ENCODE measurements around the gene VAV3. TPM values are rescaled to one million over a fixed set of nuclear protein-coding genes. Genes with fewer than 3 reads are reported as not detected.

The VAV3 gene
- total and polyA plus RNA-seq, 2 of the 13 experiments (the other 11 are each of a cell fraction or from before 2014, with no cell fraction given), result 15.9 to 29.8 TPM

DNA sequence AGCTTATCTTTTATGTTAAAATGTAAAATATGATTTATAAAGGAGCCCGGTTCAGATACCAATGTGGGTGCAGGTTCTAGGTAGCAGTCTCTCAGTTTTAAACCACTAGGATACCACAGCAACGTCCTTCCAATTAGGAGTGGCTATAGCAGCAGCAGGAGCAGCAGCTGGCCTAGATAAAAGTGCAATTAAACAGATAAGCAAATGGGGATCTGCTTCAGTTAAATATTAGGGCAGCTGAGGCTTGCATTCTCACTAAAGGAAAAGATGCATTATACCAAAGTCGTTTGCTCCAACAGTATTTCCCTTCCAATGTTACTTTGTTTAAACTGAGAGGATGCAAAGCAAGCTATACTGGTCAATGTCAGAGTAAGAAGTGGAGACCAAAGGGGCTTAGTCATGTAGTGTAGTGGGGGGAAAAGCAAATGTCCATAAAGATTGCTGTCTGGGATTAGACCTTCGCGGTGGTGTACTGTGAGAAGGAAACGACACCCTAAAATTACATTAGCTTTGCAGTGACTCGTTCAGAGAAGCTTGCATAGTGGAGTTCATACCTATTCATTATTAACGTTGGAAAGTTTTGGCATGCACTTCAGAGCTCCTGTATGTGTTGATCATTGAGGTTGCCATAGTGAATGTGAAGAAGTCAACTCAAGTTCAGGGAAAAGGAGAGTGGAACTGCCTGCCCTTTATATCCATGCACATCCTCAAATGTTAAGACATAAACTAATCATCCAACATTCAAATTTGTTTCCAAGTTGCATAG lies 272.2 kb downstream of the VAV3 start:
- in situ Hi-C loops (cut with HindIII; ENCODE audit: extremely low pct_ligation_motif_present, low pct_unique_long_range_greater_than_20kb) (no loop called here), intact Hi-C loops (cut with micrococcal nuclease; ENCODE audit: unreplicated experiment) (no loop called here)
- ATAC-seq (no peak), FAIRE-seq (no peak), DNase-seq (ENCODE audit: low spot score) (no peak)
- ChIA-PET CTCF (ENCODE audit: low intra/inter-chr PET ratio, low total read pairs) (no interaction called here), POLR2A (no interaction called here)
- H3K9me3 ChIP-seq (ENCODE audit: low read length), result no peaks in the 10 kb centered on the region
- peaks cover 34% of the 10 kb centered on the region for H3K4me1 ChIP-seq (ENCODE audit: insufficient read depth, low read length)
- no peaks in the 10 kb centered on the region for H4K20me1 ChIP-seq (ENCODE audit: insufficient read depth, low read length)
- WGBS (ENCODE audit: low lambda C conversion rate), result 87% methylated on average over 8 of the region's 8 CpGs
- no TSS peak for BruUV-seq (replicated peaks)
- no peaks in the 10 kb centered on the region for H3K27me3 ChIP-seq (ENCODE audit: control insufficient read depth in 1 of 2, insufficient read depth in 2 of 2, low read length in 2 of 2)
- no peak overlapping the region for H3K9ac ChIP-seq (ENCODE audit: insufficient read depth, low read depth, low read length)
- H2AFZ ChIP-seq (ENCODE audit: low read length), result no peak overlapping the region
- no peak overlapping the region for H3K4me2 ChIP-seq (ENCODE audit: low read depth, low read length)
- H3K27ac ChIP-seq (ENCODE audit: extremely low read length, insufficient read depth, low read length), result no peak overlapping the region
- H3K4me3 ChIP-seq (replicated peaks in 1 of 3; ENCODE audit: insufficient read depth in 1 of 3, low read depth in 2 of 3, low read length in 3 of 3), result no peak overlapping the region
- H3K36me3 ChIP-seq (replicated peaks in 1 of 2; ENCODE audit: control insufficient read depth in 1 of 2, insufficient read depth in 2 of 2, low read length in 2 of 2), result no peaks in the 10 kb centered on the region
- peaks cover 6% of the 10 kb centered on the region for H3K79me2 ChIP-seq (ENCODE audit: insufficient read depth, low read length)
- TF ChIP-seq ZNF629 (CRISPR knock-in tag; conservative IDR thresholded peaks at IDR 0.05) (no peak), ARNT (IDR thresholded peaks at IDR 0.05) (no peak)

DNA sequence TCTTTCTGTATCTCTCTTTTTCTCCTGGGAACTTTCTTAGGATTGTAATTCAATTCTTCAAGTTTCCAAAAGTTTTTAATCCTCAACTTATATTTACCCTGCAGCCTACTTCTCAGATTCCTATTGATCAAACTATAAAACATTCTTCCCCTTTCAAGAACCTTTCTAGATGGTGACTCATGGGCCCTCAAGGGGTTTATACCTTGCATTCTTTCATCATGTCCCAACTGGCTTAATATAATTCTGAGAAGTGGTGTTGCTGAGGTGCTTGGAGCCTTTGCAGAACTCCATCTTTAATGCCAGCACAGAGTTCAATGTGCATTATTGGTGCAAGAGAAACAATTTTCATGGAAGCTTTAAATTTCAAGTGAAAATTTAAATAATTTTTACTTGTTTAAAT lies 273.4 kb downstream of the VAV3 start:
- H3K27me3 ChIP-seq (ENCODE audit: control insufficient read depth in 1 of 2, insufficient read depth in 2 of 2, low read length in 2 of 2), result no peaks in the 10 kb centered on the region
- CTCF ChIA-PET (ENCODE audit: low intra/inter-chr PET ratio, low total read pairs), result no interaction called here
- peaks cover 18% of the 10 kb centered on the region for H3K79me2 ChIP-seq (ENCODE audit: insufficient read depth, low read length)
- no TSS peak for BruUV-seq (replicated peaks)
- no peaks in the 10 kb centered on the region for H4K20me1 ChIP-seq (ENCODE audit: insufficient read depth, low read length)
- no peaks in the 10 kb centered on the region for H3K9me3 ChIP-seq (ENCODE audit: low read length)
- H3K4me1 ChIP-seq (ENCODE audit: insufficient read depth, low read length), result peaks cover 34% of the 10 kb centered on the region
- ATAC-seq, result no peak
- no peaks in the 10 kb centered on the region for H3K36me3 ChIP-seq (replicated peaks in 1 of 2; ENCODE audit: control insufficient read depth in 1 of 2, insufficient read depth in 2 of 2, low read length in 2 of 2)
- intact Hi-C loops (cut with micrococcal nuclease; ENCODE audit: unreplicated experiment) (no loop called here), in situ Hi-C loops (cut with HindIII; ENCODE audit: extremely low pct_ligation_motif_present, low pct_unique_long_range_greater_than_20kb) (no loop called here)
- no peak overlapping the region for H2AFZ ChIP-seq (ENCODE audit: low read length)
- no peak for FAIRE-seq
- no peak for DNase-seq (ENCODE audit: low spot score)
- no peak overlapping the region for H3K27ac ChIP-seq (ENCODE audit: extremely low read length, insufficient read depth, low read length)
- no peak overlapping the region for H3K9ac ChIP-seq (ENCODE audit: insufficient read depth, low read depth, low read length)
- H3K4me2 ChIP-seq (ENCODE audit: low read depth, low read length), result no peak overlapping the region
- POLR2A ChIA-PET, result no interaction called here
- H3K4me3 ChIP-seq (replicated peaks in 1 of 3; ENCODE audit: insufficient read depth in 1 of 3, low read depth in 2 of 3, low read length in 3 of 3), result no peak overlapping the region
- no peak for TF ChIP-seq ZSCAN9 (CRISPR knock-in tag; IDR thresholded peaks at IDR 0.05; ENCODE audit: borderline replicate concordance)
- TF ChIP-seq ZNF432 (CRISPR knock-in tag; IDR thresholded peaks at IDR 0.05; ENCODE audit: borderline replicate concordance), result no peak
- no peak for TF ChIP-seq IKZF1 (IDR thresholded peaks at IDR 0.05)
- no peak for TF ChIP-seq MIXL1 (CRISPR knock-in tag; IDR thresholded peaks at IDR 0.05)
- TF ChIP-seq, protein P1, sequence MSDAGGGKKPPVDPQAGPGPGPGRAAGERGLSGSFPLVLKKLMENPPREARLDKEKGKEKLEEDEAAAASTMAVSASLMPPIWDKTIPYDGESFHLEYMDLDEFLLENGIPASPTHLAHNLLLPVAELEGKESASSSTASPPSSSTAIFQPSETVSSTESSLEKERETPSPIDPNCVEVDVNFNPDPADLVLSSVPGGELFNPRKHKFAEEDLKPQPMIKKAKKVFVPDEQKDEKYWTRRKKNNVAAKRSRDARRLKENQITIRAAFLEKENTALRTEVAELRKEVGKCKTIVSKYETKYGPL (CRISPR knock-in tag; IDR thresholded peaks at IDR 0.05), result no peak
- no peak for TF ChIP-seq ZNF589 (CRISPR knock-in tag; conservative IDR thresholded peaks at IDR 0.05)
- no peak for TF ChIP-seq ZNF230 (CRISPR knock-in tag; IDR thresholded peaks at IDR 0.05)
- TF ChIP-seq ZNF274 (CRISPR knock-in tag; IDR thresholded peaks at IDR 0.05), result no peak
- TF ChIP-seq FOSL1 (CRISPR knock-in tag; IDR thresholded peaks at IDR 0.05; ENCODE audit: borderline replicate concordance), result no peak
- TF ChIP-seq NFATC3 (CRISPR knock-in tag; IDR thresholded peaks at IDR 0.05), result no peak
- TF ChIP-seq, protein P2, sequence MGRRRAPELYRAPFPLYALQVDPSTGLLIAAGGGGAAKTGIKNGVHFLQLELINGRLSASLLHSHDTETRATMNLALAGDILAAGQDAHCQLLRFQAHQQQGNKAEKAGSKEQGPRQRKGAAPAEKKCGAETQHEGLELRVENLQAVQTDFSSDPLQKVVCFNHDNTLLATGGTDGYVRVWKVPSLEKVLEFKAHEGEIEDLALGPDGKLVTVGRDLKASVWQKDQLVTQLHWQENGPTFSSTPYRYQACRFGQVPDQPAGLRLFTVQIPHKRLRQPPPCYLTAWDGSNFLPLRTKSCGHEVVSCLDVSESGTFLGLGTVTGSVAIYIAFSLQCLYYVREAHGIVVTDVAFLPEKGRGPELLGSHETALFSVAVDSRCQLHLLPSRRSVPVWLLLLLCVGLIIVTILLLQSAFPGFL (CRISPR knock-in tag; IDR thresholded peaks at IDR 0.05), result no peak
- no peak for TF ChIP-seq KLF9 (CRISPR knock-in tag; IDR thresholded peaks at IDR 0.05; ENCODE audit: low read depth)
- TF ChIP-seq ZFP41 (CRISPR knock-in tag; IDR thresholded peaks at IDR 0.05; ENCODE audit: borderline replicate concordance), result no peak
- no peak for TF ChIP-seq ARID2 (CRISPR knock-in tag; IDR thresholded peaks at IDR 0.05; ENCODE audit: borderline replicate concordance)
- no peak for TF ChIP-seq RBM39 (IDR thresholded peaks at IDR 0.05; ENCODE audit: low read depth, low read length, poor library complexity, severe bottlenecking)
- TF ChIP-seq ZNF776 (CRISPR knock-in tag; IDR thresholded peaks at IDR 0.05), result no peak
- TF ChIP-seq ZNF549 (CRISPR knock-in tag; IDR thresholded peaks at IDR 0.05), result no peak
- TF ChIP-seq ZNF205 (CRISPR knock-in tag; IDR thresholded peaks at IDR 0.05), result no peak
